Progenitor cell of endocrine pancreas (in vitro differentiated cells): ENCODE measurements around the gene SEMA3A. TPM values are rescaled to one million over a fixed set of nuclear protein-coding genes. Genes with fewer than 3 reads are reported as not detected.

ENCODE experiments used
- DNase-seq: peaks from one replicate; pipeline ENCODE4 v3.0.0; 2021; ENCODE audit warnings: low spot score; ENCODE audit not compliant: unreplicated experiment
- H3K27ac Mint-ChIP-seq: 2 replicates; pipeline ENCODE4 v1.8.0; 2021; ENCODE audit warnings: mild to moderate bottlenecking, moderate library complexity, mixed read lengths
- H3K27me3 Mint-ChIP-seq: 2 replicates; pipeline ENCODE4 v1.8.0; 2021; ENCODE audit warnings: mixed read lengths
- H3K36me3 Mint-ChIP-seq: 2 replicates; pipeline ENCODE4 v1.8.0; 2022; ENCODE audit warnings: mixed read lengths; ENCODE audit not compliant: insufficient read depth
- H3K4me1 Mint-ChIP-seq: 2 replicates; pipeline ENCODE4 v1.8.0; 2021; ENCODE audit warnings: low read depth, mixed read lengths
- H3K4me3 Mint-ChIP-seq: 2 replicates; pipeline ENCODE4 v1.8.0; 2021; ENCODE audit warnings: low read depth, mild to moderate bottlenecking, moderate library complexity, mixed read lengths
- H3K9me3 Mint-ChIP-seq: 2 replicates; pipeline ENCODE4 v1.8.0; 2021; ENCODE audit warnings: low read depth, mixed read lengths
- CTCF ChIP-seq: fragments of 200-600 bp; sonication (generic); IDR thresholded peaks from one replicate; pipeline ENCODE4 v1.5.0; 2021; ENCODE audit warnings: antibody characterized with exemption, mild to moderate bottlenecking; ENCODE audit not compliant: unreplicated experiment
- total RNA-seq: library from RNA; stranded (reverse); gene quantifications from 2 replicates; pipeline ENCODE4 v1.2.1, GENCODE V29; 2021

SEMA3A gene
- total RNA-seq, 1 donor from 2014 or later = 12.4 TPM

GRCh38 chr7:84145892-84146291, 48.7 kb downstream of the SEMA3A start:
- Mint-ChIP-seq H3K9me3 (peaks cover 3% of the 10 kb centered on the region), H3K36me3 (peaks cover 4% of the 10 kb centered on the region), H3K27ac (no peak overlapping the region), H3K4me1 (peaks cover 41% of the 10 kb centered on the region), H3K4me3 (no peak overlapping the region), H3K27me3 (no peaks in the 10 kb centered on the region)
- no peak for DNase-seq
- TF ChIP-seq CTCF = no peak

GRCh38 chr7:84144935-84145334, 49.7 kb downstream of the SEMA3A start:
- Mint-ChIP-seq H3K27ac (no peak overlapping the region), H3K9me3 (peaks cover 3% of the 10 kb centered on the region), H3K4me1 (peaks cover 39% of the 10 kb centered on the region)

GRCh38 chr7:84144480-84144879, 50.1 kb downstream of the SEMA3A start:
- peaks cover 4% of the 10 kb centered on the region for H3K36me3 Mint-ChIP-seq
- peaks cover 3% of the 10 kb centered on the region for H3K9me3 Mint-ChIP-seq
- peaks cover 37% of the 10 kb centered on the region for H3K4me1 Mint-ChIP-seq
- H3K27ac Mint-ChIP-seq = no peak overlapping the region
- no peaks in the 10 kb centered on the region for H3K27me3 Mint-ChIP-seq
- DNase-seq = no peak
- TF ChIP-seq CTCF = no peak
- no peak overlapping the region for H3K4me3 Mint-ChIP-seq

More at GRCh38 chr7:84144935-84145334, 49.7 kb downstream of the SEMA3A start:
- Mint-ChIP-seq H3K4me3 (no peak overlapping the region), H3K36me3 (peaks cover 4% of the 10 kb centered on the region), H3K27me3 (no peaks in the 10 kb centered on the region)
- no peak for DNase-seq
- no peak for TF ChIP-seq CTCF

- TF ChIP-seq CTCF = no peak
- H3K27me3 Mint-ChIP-seq = no peaks in the 10 kb centered on the region
- H3K9me3 Mint-ChIP-seq = peaks cover 3% of the 10 kb centered on the region
- H3K4me1 Mint-ChIP-seq = peaks cover 23% of the 10 kb centered on the region
- H3K36me3 Mint-ChIP-seq = peaks cover 4% of the 10 kb centered on the region
- H3K4me3 Mint-ChIP-seq = no peak overlapping the region
- no peak overlapping the region for H3K27ac Mint-ChIP-seq
- no peak for DNase-seq
Observed at GRCh38 chr7:84142726-84143125, 51.9 kb downstream of the SEMA3A start.

- TF ChIP-seq CTCF = no peak
- Mint-ChIP-seq H3K4me1 (peaks cover 7% of the 10 kb centered on the region), H3K27me3 (no peaks in the 10 kb centered on the region), H3K9me3 (peaks cover 3% of the 10 kb centered on the region), H3K36me3 (peaks cover 4% of the 10 kb centered on the region), H3K27ac (no peak overlapping the region), H3K4me3 (no peak overlapping the region)
- DNase-seq = no peak
Observed at GRCh38 chr7:84139986-84140729, 54.4 kb downstream of the SEMA3A start.
